GM23248 (cell line): ENCODE data around the gene KLK1.

Experiments used
- EZH2 ChIP-seq: fragments of 200-600 bp; sonication (generic); IDR thresholded peaks from 2 replicates; pipeline ENCODE4 v1.6.1; 2018; ENCODE audit warnings: antibody characterized with exemption, mild to moderate bottlenecking; ENCODE audit not compliant: insufficient read depth, poor library complexity, severe bottlenecking
- EZH2phosphoT487 ChIP-seq: fragments of 200-600 bp; sonication (generic); IDR thresholded peaks from 2 replicates; pipeline ENCODE4 v1.6.1; 2018; ENCODE audit warnings: antibody characterized with exemption, moderate library complexity, mild to moderate bottlenecking, low read depth; ENCODE audit not compliant: insufficient read depth

GRCh38 chr19:50827476-50827875 is 3.9 kb upstream of the KLK1 start:
- TF ChIP-seq EZH2: no peak
- no peak for TF ChIP-seq EZH2phosphoT487
